ENCODE data around the gene PALS1.
"Not testable (repeated sequence)": the region's sequence is repeated elsewhere in the genome, so short reads cannot be mapped to it uniquely, and the experiment has no call there.

PALS1 gene

GRCh38 chr14:67270145-67270753 is 29.0 kb downstream of the PALS1 start:
- Histone ChIP-seq H3K4me1 (ENCODE audit: insufficient read depth, low read length) (no peaks in the 10 kb centered on the region), H3K9ac (ENCODE audit: low read depth, low read length) (no peak overlapping the region), H3K79me2 (ENCODE audit: insufficient read depth, low read length) (peaks cover 13% of the 10 kb centered on the region; the same call in 1 of the 2 replicates), H3K9me3 (ENCODE audit: insufficient read depth, low read length, severe bottlenecking) (no peaks in the 10 kb centered on the region), H4K20me1 (ENCODE audit: insufficient read depth, low read length) (peaks cover under 1% of the 10 kb centered on the region; the same call in 1 of the 2 replicates), H2AFZ (ENCODE audit: low read depth, low read length) (no peak overlapping the region), H3K27me3 (ENCODE audit: insufficient read depth, low read length, poor library complexity) (no peaks in the 10 kb centered on the region), H3K27ac (ENCODE audit: low read length) (no peak overlapping the region), H3K36me3 (ENCODE audit: insufficient read depth, low read length) (peaks cover 12% of the 10 kb centered on the region; the same call in 1 of the 2 replicates), H3K4me2 (ENCODE audit: insufficient read depth, low read length) (no peak overlapping the region), H3K4me3 (ENCODE audit: low read depth in 1 of 2, low read length in 2 of 2) (no peak overlapping the region)
- TF ChIP-seq CTCF (IDR thresholded peaks at IDR 0.05; ENCODE audit: borderline replicate concordance, extremely low read depth, low read length, poor library complexity, severe bottlenecking) (no peak), EZH2 (IDR thresholded peaks at IDR 0.05; ENCODE audit: borderline replicate concordance, low read depth, low read length, severe bottlenecking) (no peak)
- ATAC-seq (ENCODE audit: insufficient read depth, low read depth) (no peak), DNase-seq (no peak)

- Histone ChIP-seq H3K36me3 (ENCODE audit: insufficient read depth, low read length) (peaks cover 12% of the 10 kb centered on the region; the same call in 1 of the 2 replicates), H3K4me1 (ENCODE audit: insufficient read depth, low read length) (no peaks in the 10 kb centered on the region), H3K4me2 (ENCODE audit: insufficient read depth, low read length) (no peak overlapping the region), H3K9ac (ENCODE audit: low read depth, low read length) (no peak overlapping the region), H4K20me1 (ENCODE audit: insufficient read depth, low read length) (no peaks in the 10 kb centered on the region), H3K27ac (ENCODE audit: low read length) (no peak overlapping the region), H3K79me2 (ENCODE audit: insufficient read depth, low read length) (peaks cover 13% of the 10 kb centered on the region; the same call in 1 of the 2 replicates), H2AFZ (ENCODE audit: low read depth, low read length) (no peak overlapping the region), H3K27me3 (ENCODE audit: insufficient read depth, low read length, poor library complexity) (no peaks in the 10 kb centered on the region), H3K9me3 (ENCODE audit: insufficient read depth, low read length, severe bottlenecking) (no peaks in the 10 kb centered on the region), H3K4me3 (ENCODE audit: low read depth in 1 of 2, low read length in 2 of 2) (no peak overlapping the region)
- DNase-seq (no peak), ATAC-seq (ENCODE audit: insufficient read depth, low read depth) (no peak)
- TF ChIP-seq CTCF (IDR thresholded peaks at IDR 0.05; ENCODE audit: borderline replicate concordance, extremely low read depth, low read length, poor library complexity, severe bottlenecking) (no peak), EZH2 (IDR thresholded peaks at IDR 0.05; ENCODE audit: borderline replicate concordance, low read depth, low read length, severe bottlenecking) (no peak)
Measured at GRCh38 chr14:67270933-67271332, 29.7 kb downstream of the PALS1 start.

- not testable (repeated sequence) for H3K4me3 ChIP-seq (ENCODE audit: low read depth in 1 of 2, low read length in 2 of 2); H3K9ac ChIP-seq (ENCODE audit: low read depth, low read length); H3K79me2 ChIP-seq (ENCODE audit: insufficient read depth, low read length); H3K4me1 ChIP-seq (ENCODE audit: insufficient read depth, low read length); ATAC-seq (ENCODE audit: insufficient read depth, low read depth); H3K4me2 ChIP-seq (ENCODE audit: insufficient read depth, low read length); H3K9me3 ChIP-seq (ENCODE audit: insufficient read depth, low read length, severe bottlenecking); DNase-seq; H4K20me1 ChIP-seq (ENCODE audit: insufficient read depth, low read length); H3K27me3 ChIP-seq (ENCODE audit: insufficient read depth, low read length, poor library complexity); H3K27ac ChIP-seq (ENCODE audit: low read length); H2AFZ ChIP-seq (ENCODE audit: low read depth, low read length)
- peaks cover 12% of the 10 kb centered on the region; the same call in 1 of the 2 replicates for H3K36me3 ChIP-seq (ENCODE audit: insufficient read depth, low read length)
Measured at GRCh38 chr14:67273281-67273680, 32.0 kb downstream of the PALS1 start.

GRCh38 chr14:67276131-67276530 is 34.9 kb downstream of the PALS1 start:
- Histone ChIP-seq H3K36me3 (ENCODE audit: insufficient read depth, low read length) (peaks cover 7% of the 10 kb centered on the region; the same call in 1 of the 2 replicates), H4K20me1 (ENCODE audit: insufficient read depth, low read length) (no peaks in the 10 kb centered on the region), H3K27ac (ENCODE audit: low read length) (no peak overlapping the region), H3K9ac (ENCODE audit: low read depth, low read length) (no peak overlapping the region), H3K9me3 (ENCODE audit: insufficient read depth, low read length, severe bottlenecking) (no peaks in the 10 kb centered on the region), H2AFZ (ENCODE audit: low read depth, low read length) (no peak overlapping the region), H3K4me3 (ENCODE audit: low read depth in 1 of 2, low read length in 2 of 2) (no peak overlapping the region), H3K4me1 (ENCODE audit: insufficient read depth, low read length) (no peaks in the 10 kb centered on the region), H3K4me2 (ENCODE audit: insufficient read depth, low read length) (no peak overlapping the region), H3K27me3 (ENCODE audit: insufficient read depth, low read length, poor library complexity) (no peaks in the 10 kb centered on the region), H3K79me2 (ENCODE audit: insufficient read depth, low read length) (no peaks in the 10 kb centered on the region)
- TF ChIP-seq EZH2 (IDR thresholded peaks at IDR 0.05; ENCODE audit: borderline replicate concordance, low read depth, low read length, severe bottlenecking) (no peak), CTCF (IDR thresholded peaks at IDR 0.05; ENCODE audit: borderline replicate concordance, extremely low read depth, low read length, poor library complexity, severe bottlenecking) (no peak)
- no peak for DNase-seq
- ATAC-seq (ENCODE audit: insufficient read depth, low read depth) = no peak
